ENCODE results near the gene ASB18. TPM values are rescaled to one million over a fixed set of nuclear protein-coding genes. Genes with fewer than 3 reads are reported as not detected.

ASB18 gene
- total and polyA plus RNA-seq, 2 of the 13 experiments (the other 11 are each of a cell fraction or from before 2014, with no cell fraction given) = not detected

DNA sequence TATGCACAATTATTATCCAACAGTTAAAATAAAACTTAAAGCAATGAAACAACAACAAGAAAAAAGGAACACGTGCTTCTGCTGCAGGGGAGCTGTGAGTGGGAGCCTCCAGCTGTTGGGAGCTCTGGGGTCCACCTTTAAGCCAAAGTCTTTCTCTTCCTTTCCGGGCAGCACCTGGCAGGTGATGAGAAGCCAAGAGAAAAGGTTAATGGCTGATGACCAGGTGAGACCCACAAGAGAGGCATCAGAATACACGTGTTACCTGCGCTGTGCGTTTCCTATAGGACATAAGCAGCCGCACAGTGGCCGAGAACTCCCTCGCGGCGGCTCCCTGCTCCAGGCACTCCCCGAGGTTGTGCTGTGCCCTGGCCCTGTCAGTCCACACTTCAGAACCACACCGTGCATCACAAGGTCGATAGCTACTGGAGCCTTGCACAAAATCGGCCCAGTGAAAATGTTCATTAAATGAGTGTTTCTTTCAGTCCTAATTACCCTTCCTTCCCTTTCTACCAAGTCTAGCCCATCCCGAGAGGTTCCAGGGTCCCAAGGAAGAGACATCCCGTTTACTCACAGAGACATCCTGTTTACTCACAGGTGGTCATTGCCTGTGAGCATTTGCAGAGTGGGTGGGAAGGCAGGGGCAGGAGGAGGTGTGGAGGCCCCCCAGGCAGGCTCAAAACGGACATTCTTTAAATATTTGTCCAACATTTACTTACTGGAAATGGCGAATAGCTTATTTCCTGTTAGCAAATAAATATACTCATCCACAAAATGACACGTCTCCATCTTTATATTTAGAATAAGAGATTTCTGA lies 44.9 kb upstream of the ASB18 start:
- in situ Hi-C loops (cut with HindIII; ENCODE audit: extremely low pct_ligation_motif_present, low pct_unique_long_range_greater_than_20kb) (no loop called here), intact Hi-C loops (cut with micrococcal nuclease; ENCODE audit: unreplicated experiment) (no loop called here)
- no peak for FAIRE-seq
- no peak overlapping the region for H3K27ac ChIP-seq (ENCODE audit: extremely low read length, insufficient read depth, low read length)
- BruUV-seq (replicated peaks) = no TSS peak
- no peaks in the 10 kb centered on the region for H3K9me3 ChIP-seq (ENCODE audit: low read length)
- ChIA-PET CTCF (ENCODE audit: low intra/inter-chr PET ratio, low total read pairs) (interaction anchor here (1.6 kb wide), 1 partner anchor 752 kb away, joined by 5 read pairs; no protein-coding TSS in a partner anchor), POLR2A (no interaction called here)
- H3K79me2 ChIP-seq (ENCODE audit: insufficient read depth, low read length) = no peaks in the 10 kb centered on the region
- no peak overlapping the region for H3K4me3 ChIP-seq (replicated peaks in 1 of 3; ENCODE audit: insufficient read depth in 1 of 3, low read depth in 2 of 3, low read length in 3 of 3)
- no peaks in the 10 kb centered on the region for H3K4me1 ChIP-seq (ENCODE audit: insufficient read depth, low read length)
- H3K27me3 ChIP-seq (ENCODE audit: control insufficient read depth in 1 of 2, insufficient read depth in 2 of 2, low read length in 2 of 2) = peaks cover 1 to 32% of the 10 kb centered on the region in 2 experiments; a peak in 4 of 5 replicates
- DNase-seq (ENCODE audit: low spot score) = no peak
- H3K4me2 ChIP-seq (ENCODE audit: low read depth, low read length) = no peak overlapping the region
- TF ChIP-seq, protein P1, sequence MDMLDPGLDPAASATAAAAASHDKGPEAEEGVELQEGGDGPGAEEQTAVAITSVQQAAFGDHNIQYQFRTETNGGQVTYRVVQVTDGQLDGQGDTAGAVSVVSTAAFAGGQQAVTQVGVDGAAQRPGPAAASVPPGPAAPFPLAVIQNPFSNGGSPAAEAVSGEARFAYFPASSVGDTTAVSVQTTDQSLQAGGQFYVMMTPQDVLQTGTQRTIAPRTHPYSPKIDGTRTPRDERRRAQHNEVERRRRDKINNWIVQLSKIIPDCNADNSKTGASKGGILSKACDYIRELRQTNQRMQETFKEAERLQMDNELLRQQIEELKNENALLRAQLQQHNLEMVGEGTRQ (IDR thresholded peaks at IDR 0.05; ENCODE audit: low read depth, low read length) = no peak
- TF ChIP-seq, protein P1 (CRISPR knock-in tag; IDR thresholded peaks at IDR 0.05; ENCODE audit: borderline replicate concordance) = no peak
- TF ChIP-seq, protein P2, sequence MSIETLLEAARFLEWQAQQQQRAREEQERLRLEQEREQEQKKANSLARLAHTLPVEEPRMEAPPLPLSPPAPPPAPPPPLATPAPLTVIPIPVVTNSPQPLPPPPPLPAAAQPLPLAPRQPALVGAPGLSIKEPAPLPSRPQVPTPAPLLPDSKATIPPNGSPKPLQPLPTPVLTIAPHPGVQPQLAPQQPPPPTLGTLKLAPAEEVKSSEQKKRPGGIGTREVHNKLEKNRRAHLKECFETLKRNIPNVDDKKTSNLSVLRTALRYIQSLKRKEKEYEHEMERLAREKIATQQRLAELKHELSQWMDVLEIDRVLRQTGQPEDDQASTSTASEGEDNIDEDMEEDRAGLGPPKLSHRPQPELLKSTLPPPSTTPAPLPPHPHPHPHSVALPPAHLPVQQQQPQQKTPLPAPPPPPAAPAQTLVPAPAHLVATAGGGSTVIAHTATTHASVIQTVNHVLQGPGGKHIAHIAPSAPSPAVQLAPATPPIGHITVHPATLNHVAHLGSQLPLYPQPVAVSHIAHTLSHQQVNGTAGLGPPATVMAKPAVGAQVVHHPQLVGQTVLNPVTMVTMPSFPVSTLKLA (IDR thresholded peaks at IDR 0.05) = peak; percentile 57
- no peaks in the 10 kb centered on the region for H4K20me1 ChIP-seq (ENCODE audit: insufficient read depth, low read length)
- no peaks in the 10 kb centered on the region for H3K36me3 ChIP-seq (replicated peaks in 1 of 2; ENCODE audit: control insufficient read depth in 1 of 2, insufficient read depth in 2 of 2, low read length in 2 of 2)
- no peak overlapping the region for H3K9ac ChIP-seq (ENCODE audit: insufficient read depth, low read depth, low read length)
- WGBS (ENCODE audit: low lambda C conversion rate) = 32% methylated on average over 19 of the region's 19 CpGs
- H2AFZ ChIP-seq (ENCODE audit: low read length) = no peak overlapping the region
- ATAC-seq = no peak; the same call in 2 of the 3 replicates
